ENCODE measurements around the gene SLC16A1.

- TF ChIP-seq FOXM1 (IDR thresholded peaks at IDR 0.05; ENCODE audit: borderline replicate concordance, low read depth) (no peak), RAD21 (IDR thresholded peaks at IDR 0.05; ENCODE audit: low read depth) (no peak), TAF1 (IDR thresholded peaks at IDR 0.05; ENCODE audit: low read depth) (no peak), TEAD4 (IDR thresholded peaks at IDR 0.05) (no peak), EGR1 (IDR thresholded peaks at IDR 0.05) (no peak), REST (IDR thresholded peaks at IDR 0.05; ENCODE audit: low read depth) (no peak), EP300 (IDR thresholded peaks at IDR 0.05; ENCODE audit: borderline replicate concordance) (no peak), MAX (IDR thresholded peaks at IDR 0.05) (no peak; the same call in 1 of the 2 replicates)
Measured at GRCh38 chr1:112956544-112957132, 642 bp upstream of the SLC16A1 start.

Measured in Ishikawa (cell line).